Measurements from ENCODE around the gene POTEG.
"Not testable (repeated sequence)": the region's sequence is repeated elsewhere in the genome, so short reads cannot be mapped to it uniquely, and the experiment has no call there.

Gene POTEG

DNA sequence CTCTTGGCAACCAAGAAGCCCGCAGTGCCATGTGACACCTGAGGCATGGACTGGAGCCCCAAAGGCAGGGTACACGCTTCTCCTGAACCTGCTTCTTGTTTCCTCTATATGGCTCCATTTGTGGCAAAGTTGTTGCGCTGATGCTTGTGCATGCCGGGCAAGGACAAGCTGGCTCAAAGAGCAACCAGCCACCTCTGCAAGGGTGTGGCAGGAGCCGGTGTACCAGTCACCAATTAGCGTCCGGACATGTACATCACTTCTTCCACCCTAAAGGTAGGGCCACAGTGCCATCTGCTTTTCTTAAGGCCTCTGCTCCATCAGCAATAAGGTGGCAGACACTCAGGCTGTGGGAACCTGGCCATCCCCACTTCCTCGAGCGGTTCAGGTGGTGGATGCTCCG lies 43.9 kb downstream of the POTEG start:
- H3K4me3 ChIP-seq (replicated peaks; ENCODE audit: insufficient read depth, low read length); H3K27ac ChIP-seq (replicated peaks); H3K27me3 ChIP-seq (ENCODE audit: insufficient read depth, poor library complexity, severe bottlenecking); DNase-seq (ENCODE audit: low read depth in 1 of 2, low spot score in 1 of 2): not testable (repeated sequence)

DNA sequence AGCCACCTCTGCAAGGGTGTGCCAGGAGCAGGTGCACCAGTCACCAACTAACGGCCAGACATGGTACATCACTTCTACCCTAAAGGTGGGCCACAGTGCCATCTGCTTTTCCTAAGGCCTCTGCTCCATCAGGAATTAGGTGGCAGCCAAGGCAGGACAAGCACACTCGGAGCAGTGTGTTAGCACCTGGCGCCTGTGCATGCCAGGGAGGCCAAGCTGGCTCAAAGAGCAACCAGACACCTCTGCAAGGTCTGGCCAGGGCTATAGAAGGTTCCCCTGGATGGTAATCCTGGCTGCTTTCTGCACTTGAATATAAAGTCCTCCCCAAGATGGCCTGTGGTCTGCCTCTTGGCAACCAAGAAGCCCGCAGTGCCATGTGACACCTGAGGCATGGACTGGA lies 45.4 kb downstream of the POTEG start:
- not testable (repeated sequence) for H3K4me3 ChIP-seq (replicated peaks; ENCODE audit: insufficient read depth, low read length); H3K27ac ChIP-seq (replicated peaks); H3K27me3 ChIP-seq (ENCODE audit: insufficient read depth, poor library complexity, severe bottlenecking); DNase-seq (ENCODE audit: low read depth in 1 of 2, low spot score in 1 of 2)

DNA sequence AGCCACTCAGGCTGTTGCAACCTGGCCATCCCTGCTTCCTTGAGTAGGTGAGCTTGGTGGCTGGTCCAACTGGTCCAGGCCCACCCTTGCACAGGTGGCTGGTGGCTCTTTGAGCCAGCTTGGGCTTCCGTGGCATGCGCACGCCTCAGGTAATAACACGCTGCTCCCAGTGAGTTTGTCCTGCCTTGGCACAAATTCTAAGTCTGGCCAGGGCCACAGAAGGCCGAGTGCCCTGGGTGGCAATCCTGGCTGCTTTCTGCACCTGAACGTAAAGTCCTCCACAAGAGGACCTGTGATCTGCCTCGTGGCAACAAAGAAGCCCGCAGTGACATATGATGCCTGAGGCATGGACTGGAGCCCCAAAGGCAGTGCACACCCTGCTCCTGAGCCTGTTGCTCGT lies 47.1 kb downstream of the POTEG start:
- not testable (repeated sequence) for H3K27ac ChIP-seq (replicated peaks); DNase-seq (ENCODE audit: low read depth in 1 of 2, low spot score in 1 of 2); H3K27me3 ChIP-seq (ENCODE audit: insufficient read depth, poor library complexity, severe bottlenecking); H3K4me3 ChIP-seq (replicated peaks; ENCODE audit: insufficient read depth, low read length)

GRCh38 chr14:19386309-19386708 lies 47.8 kb downstream of the POTEG start:
- DNase-seq (ENCODE audit: low read depth in 1 of 2, low spot score in 1 of 2); H3K27ac ChIP-seq (replicated peaks); H3K27me3 ChIP-seq (ENCODE audit: insufficient read depth, poor library complexity, severe bottlenecking); H3K4me3 ChIP-seq (replicated peaks; ENCODE audit: insufficient read depth, low read length): not testable (repeated sequence)

- DNase-seq (ENCODE audit: low read depth in 1 of 2, low spot score in 1 of 2); H3K4me3 ChIP-seq (replicated peaks; ENCODE audit: insufficient read depth, low read length); H3K27ac ChIP-seq (replicated peaks); H3K27me3 ChIP-seq (ENCODE audit: insufficient read depth, poor library complexity, severe bottlenecking): not testable (repeated sequence)
Measured at GRCh38 chr14:19384088-19384781, 49.9 kb downstream of the POTEG start.

- H3K27ac ChIP-seq (replicated peaks); H3K4me3 ChIP-seq (replicated peaks; ENCODE audit: insufficient read depth, low read length); DNase-seq (ENCODE audit: low read depth in 1 of 2, low spot score in 1 of 2): not testable (repeated sequence)
Measured at GRCh38 chr14:19383008-19383584, 51.0 kb downstream of the POTEG start.

GRCh38 chr14:19380137-19380536 lies 54.0 kb downstream of the POTEG start:
- H3K27me3 ChIP-seq (ENCODE audit: insufficient read depth, poor library complexity, severe bottlenecking); DNase-seq (ENCODE audit: low read depth in 1 of 2, low spot score in 1 of 2); H3K4me3 ChIP-seq (replicated peaks; ENCODE audit: insufficient read depth, low read length); H3K27ac ChIP-seq (replicated peaks): not testable (repeated sequence)

More at GRCh38 chr14:19383008-19383584, 51.0 kb downstream of the POTEG start:
- H3K27me3 ChIP-seq (ENCODE audit: insufficient read depth, poor library complexity, severe bottlenecking) = not testable (repeated sequence)

DNA sequence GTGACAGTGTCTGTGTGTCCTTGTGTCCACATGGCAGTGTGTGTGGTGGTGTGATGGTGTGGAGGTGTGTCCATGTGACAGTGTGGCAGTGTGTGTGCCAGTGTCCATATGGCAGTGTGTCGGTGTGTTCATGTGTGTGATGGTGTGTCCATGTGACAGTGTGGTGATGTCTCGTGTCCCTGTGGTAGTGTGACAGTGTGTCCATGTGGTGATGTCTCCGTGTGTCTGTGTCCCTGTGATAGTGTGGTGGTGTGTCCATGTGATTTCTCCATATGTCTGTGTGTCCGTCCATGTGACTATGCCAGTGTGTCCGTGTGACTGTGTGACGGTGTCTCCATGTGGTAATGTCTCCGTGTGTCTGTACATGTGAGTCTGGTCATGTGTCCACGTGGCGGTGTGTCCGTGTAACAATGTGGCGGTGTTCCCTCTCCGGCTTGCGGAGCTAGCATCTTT lies 59.7 kb downstream of the POTEG start:
- H3K27ac ChIP-seq (replicated peaks); H3K4me3 ChIP-seq (replicated peaks; ENCODE audit: insufficient read depth, low read length); DNase-seq (ENCODE audit: low read depth in 1 of 2, low spot score in 1 of 2); H3K27me3 ChIP-seq (ENCODE audit: insufficient read depth, poor library complexity, severe bottlenecking): not testable (repeated sequence)

GRCh38 chr14:19372813-19373500 lies 61.2 kb downstream of the POTEG start:
- H3K27me3 ChIP-seq (ENCODE audit: insufficient read depth, poor library complexity, severe bottlenecking); H3K4me3 ChIP-seq (replicated peaks; ENCODE audit: insufficient read depth, low read length); H3K27ac ChIP-seq (replicated peaks); DNase-seq (ENCODE audit: low read depth in 1 of 2, low spot score in 1 of 2): not testable (repeated sequence)

DNA sequence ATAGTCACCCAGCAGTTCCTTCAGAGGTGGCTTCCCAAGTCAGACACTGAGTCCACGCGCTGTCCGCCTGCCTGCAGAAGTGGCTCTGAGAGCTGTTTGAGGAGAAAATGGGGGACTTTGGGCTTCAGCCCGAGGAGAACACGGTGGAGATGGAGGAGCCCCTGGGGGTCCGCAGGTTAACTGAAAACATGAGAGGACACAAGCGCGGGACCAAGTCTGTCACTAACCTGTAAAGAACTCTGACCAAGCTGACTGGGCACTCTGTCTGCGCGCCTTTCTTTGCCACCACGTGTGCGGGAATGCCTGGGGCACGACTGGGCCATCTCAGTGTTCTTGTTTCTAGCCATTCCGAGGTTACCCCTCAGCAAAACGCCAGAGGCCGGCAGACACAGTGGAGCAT lies 62.4 kb downstream of the POTEG start:
- not testable (repeated sequence) for H3K27ac ChIP-seq (replicated peaks); H3K27me3 ChIP-seq (ENCODE audit: insufficient read depth, poor library complexity, severe bottlenecking); H3K4me3 ChIP-seq (replicated peaks; ENCODE audit: insufficient read depth, low read length); DNase-seq (ENCODE audit: low read depth in 1 of 2, low spot score in 1 of 2)

- H3K4me3 ChIP-seq (replicated peaks; ENCODE audit: insufficient read depth, low read length); H3K27ac ChIP-seq (replicated peaks); H3K27me3 ChIP-seq (ENCODE audit: insufficient read depth, poor library complexity, severe bottlenecking); DNase-seq (ENCODE audit: low read depth in 1 of 2, low spot score in 1 of 2): not testable (repeated sequence)
Measured at GRCh38 chr14:19362803-19363202, 71.3 kb downstream of the POTEG start.

DNA sequence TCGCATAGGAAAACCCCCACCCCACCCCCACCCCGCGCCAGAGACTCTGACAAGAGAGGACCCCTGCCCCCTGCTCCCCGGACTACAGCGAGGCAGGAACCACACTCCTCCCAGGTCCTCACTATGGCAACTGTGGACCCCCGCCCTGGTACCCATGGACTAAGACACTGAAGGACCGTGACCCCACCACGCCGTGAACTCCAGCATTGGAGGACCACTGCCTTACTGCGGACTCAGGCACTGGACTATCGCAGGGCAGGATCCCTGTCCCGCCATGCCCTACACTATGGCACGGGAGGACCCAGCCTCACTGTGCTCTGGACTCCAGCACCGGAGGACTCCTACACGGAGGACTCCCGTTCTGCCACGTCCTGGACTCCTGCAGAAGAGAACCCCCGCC lies 71.8 kb downstream of the POTEG start:
- H3K27me3 ChIP-seq (ENCODE audit: insufficient read depth, poor library complexity, severe bottlenecking); H3K27ac ChIP-seq (replicated peaks); DNase-seq (ENCODE audit: low read depth in 1 of 2, low spot score in 1 of 2): not testable (repeated sequence)

GRCh38 chr14:19361636-19362253 lies 72.4 kb downstream of the POTEG start:
- not testable (repeated sequence) for H3K4me3 ChIP-seq (replicated peaks; ENCODE audit: insufficient read depth, low read length); H3K27ac ChIP-seq (replicated peaks); H3K27me3 ChIP-seq (ENCODE audit: insufficient read depth, poor library complexity, severe bottlenecking); DNase-seq (ENCODE audit: low read depth in 1 of 2, low spot score in 1 of 2)

More for the DNA sequence above, 71.8 kb downstream of the POTEG start:
- not testable (repeated sequence) for H3K4me3 ChIP-seq (replicated peaks; ENCODE audit: insufficient read depth, low read length)

- not testable (repeated sequence) for H3K27ac ChIP-seq (replicated peaks); DNase-seq (ENCODE audit: low read depth in 1 of 2, low spot score in 1 of 2); H3K27me3 ChIP-seq (ENCODE audit: insufficient read depth, poor library complexity, severe bottlenecking); H3K4me3 ChIP-seq (replicated peaks; ENCODE audit: insufficient read depth, low read length)
Measured at GRCh38 chr14:19360937-19361635, 73.1 kb downstream of the POTEG start.

All from HL-60 (cell line).